ENCODE results near the gene RBMS3.

GRCh38 chr3:29353807-29354206, 72.9 kb downstream of the RBMS3 start:
- no peak for TF ChIP-seq RXRA (IDR thresholded peaks at IDR 0.05; ENCODE audit: insufficient read depth, low read depth, low read length)
- no peak for TF ChIP-seq EZH2 (IDR thresholded peaks at IDR 0.05; ENCODE audit: low read depth, low read length, severe bottlenecking)
- TF ChIP-seq POLR2AphosphoS5 (IDR thresholded peaks at IDR 0.05; ENCODE audit: low read depth, low read length): no peak
- TF ChIP-seq CTCF (IDR thresholded peaks at IDR 0.05; ENCODE audit: control extremely low read depth in 1 of 3, insufficient read depth in 1 of 3, low read depth in 1 of 3, low read length in 3 of 3): no peak
- TF ChIP-seq JUND (IDR thresholded peaks at IDR 0.05; ENCODE audit: low read length): no peak
- TF ChIP-seq SIRT6 (IDR thresholded peaks at IDR 0.05; ENCODE audit: low read length): no peak
- no peak for TF ChIP-seq E2F6 (IDR thresholded peaks at IDR 0.05)
- TF ChIP-seq BRCA1 (IDR thresholded peaks at IDR 0.05; ENCODE audit: low read depth, low read length): no peak
